ENCODE data around the gene PANK2. TPM values are rescaled to one million over a fixed set of nuclear protein-coding genes. Genes with fewer than 3 reads are reported as not detected.
"Not testable (repeated sequence)": the region's sequence is repeated elsewhere in the genome, so short reads cannot be mapped to it uniquely, and the experiment has no call there.

The PANK2 gene
- polyA plus RNA-seq, 1 donor, result 25.8 TPM

GRCh38 chr20:3901028-3901705, 12.0 kb downstream of the PANK2 start:
- DNase-seq (ENCODE audit: low read depth), result no peak

DNA sequence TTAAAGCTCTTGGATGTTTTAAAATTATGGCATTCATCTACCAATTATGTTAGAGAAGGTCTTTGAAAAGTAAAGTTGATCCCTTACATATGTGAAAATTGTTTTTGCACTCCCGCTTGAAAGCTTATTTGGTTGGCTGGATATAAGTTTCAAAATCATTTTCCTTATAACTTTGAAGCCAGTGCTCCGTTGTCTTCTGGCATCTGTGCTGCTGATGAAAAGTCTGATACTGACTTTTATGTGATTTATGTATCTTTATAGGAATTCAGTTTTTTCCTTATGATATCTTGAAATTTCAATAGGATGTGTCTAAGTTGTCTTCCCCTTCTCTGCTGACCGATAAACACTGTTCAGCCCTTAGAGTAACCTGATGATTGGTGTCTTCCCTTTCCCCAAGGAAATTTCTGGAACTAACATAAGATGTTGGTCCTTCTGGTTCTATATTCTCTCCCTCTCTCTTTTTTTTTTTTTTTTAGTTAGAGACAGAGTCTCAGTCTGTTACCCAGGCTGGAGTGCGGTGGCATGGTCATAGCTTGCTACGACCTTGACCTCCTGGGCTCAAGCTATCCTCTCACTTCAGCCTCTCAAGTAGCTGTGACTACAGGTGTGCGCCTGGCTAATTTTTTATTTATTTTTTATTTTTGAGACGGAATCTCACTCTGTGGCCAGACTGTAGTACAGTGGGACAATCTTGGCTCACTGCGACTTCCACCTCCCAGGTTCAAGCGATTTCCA, 12.7 kb downstream of the PANK2 start:
- no peak for DNase-seq (ENCODE audit: low read depth)

- DNase-seq (ENCODE audit: low read depth), result no peak
These were observed 13.3 kb downstream of the PANK2 start for GRCh38 chr20:3902446-3902845.

GRCh38 chr20:3904224-3904623, 15.0 kb downstream of the PANK2 start:
- no peak for DNase-seq (ENCODE audit: low read depth)

- no peak for DNase-seq (ENCODE audit: low read depth)
These were observed 15.7 kb downstream of the PANK2 start for GRCh38 chr20:3904857-3905256.

GRCh38 chr20:3906744-3907721, 17.8 kb downstream of the PANK2 start:
- not testable (repeated sequence) for DNase-seq (ENCODE audit: low read depth)

- no peak for DNase-seq (ENCODE audit: low read depth)
These were observed 19.5 kb downstream of the PANK2 start for GRCh38 chr20:3908667-3909066.

GRCh38 chr20:3909952-3910366, 20.8 kb downstream of the PANK2 start:
- DNase-seq (ENCODE audit: low read depth), result no peak

DNA sequence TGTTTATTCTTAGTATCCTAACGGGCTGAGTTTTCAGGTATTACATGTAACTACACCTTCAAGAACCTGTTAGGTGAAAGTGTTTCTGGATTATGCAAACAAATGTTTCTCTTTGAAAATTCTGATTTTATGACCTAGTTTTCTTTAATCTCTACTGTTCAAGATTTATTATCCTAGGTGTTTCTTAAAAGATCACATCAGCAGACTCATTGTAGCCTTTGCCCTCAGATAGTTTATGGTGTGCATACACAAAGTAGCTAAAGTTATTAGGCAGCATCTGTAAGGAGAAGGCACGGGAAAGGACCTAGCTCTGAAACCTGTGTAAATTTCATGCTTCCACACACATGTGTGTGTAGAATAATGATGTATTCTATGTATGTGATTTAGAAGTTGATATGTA, 21.7 kb downstream of the PANK2 start:
- DNase-seq (ENCODE audit: low read depth), result no peak

GRCh38 chr20:3911956-3912355, 22.8 kb downstream of the PANK2 start:
- DNase-seq (ENCODE audit: low read depth), result no peak

GRCh38 chr20:3914446-3914845, 25.3 kb downstream of the PANK2 start:
- DNase-seq (ENCODE audit: low read depth), result no peak

- no peak for DNase-seq (ENCODE audit: low read depth)
These were observed 26.5 kb downstream of the PANK2 start for GRCh38 chr20:3915691-3916090.

GRCh38 chr20:3916364-3916763, 27.2 kb downstream of the PANK2 start:
- DNase-seq (ENCODE audit: low read depth), result no peak

DNA sequence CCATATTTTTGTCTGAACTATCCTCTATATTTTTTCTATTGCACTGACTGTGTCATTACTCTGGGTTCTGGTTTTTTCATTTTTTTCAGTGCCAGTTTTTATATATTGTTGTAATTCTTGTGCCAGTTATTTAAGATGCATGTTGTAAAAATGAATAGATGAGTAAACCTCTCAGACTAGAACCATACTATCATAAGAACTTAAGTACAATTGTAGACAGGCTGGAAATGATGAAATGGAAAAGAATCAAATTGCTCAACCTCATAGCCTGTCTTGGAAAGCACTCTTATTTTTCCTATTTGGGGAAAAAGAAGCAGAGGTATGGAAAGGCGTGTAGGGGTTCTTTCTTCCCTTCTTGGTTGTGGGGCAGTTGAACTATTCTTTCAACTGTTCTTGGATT, 30.2 kb downstream of the PANK2 start:
- DNase-seq (ENCODE audit: low read depth), result no peak

DNA sequence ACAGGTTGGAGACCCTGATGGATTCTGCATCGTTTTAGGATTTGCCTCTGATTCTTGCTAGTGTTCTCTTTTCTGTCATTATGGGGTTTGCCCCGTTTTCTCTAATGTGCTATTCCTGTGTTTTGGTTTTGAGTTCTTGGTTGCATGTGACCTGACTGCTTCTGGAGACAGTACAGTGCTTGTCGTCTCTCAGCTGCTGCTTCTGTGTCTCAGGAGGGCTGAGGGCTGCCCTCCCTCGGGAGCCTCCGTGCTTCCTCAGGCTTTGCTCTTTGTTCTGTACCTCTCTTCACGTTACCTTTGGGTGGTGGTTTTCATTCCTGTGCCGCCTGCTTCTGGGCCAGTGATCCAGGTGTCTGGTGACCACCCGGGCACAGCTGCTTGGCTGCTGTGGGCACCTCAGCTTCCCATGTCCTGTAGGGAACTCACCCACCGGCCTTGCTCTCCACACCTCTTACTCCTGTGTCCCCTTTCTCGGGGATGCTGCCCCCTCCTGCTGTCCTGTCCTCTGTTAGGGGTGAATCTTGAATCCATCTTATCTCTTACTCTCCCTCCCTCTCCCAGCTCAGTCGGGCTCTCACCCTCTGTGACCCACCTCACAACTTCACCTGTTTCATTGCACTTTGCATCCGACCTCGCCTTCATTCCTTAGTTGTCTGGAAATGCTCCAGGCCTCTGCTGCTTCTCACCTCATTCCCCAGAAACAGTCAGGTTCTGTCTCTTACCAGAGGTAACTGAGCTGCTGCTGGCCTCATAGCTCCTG, 33.2 kb downstream of the PANK2 start:
- no peak for DNase-seq (ENCODE audit: low read depth)

GRCh38 chr20:3922983-3923339, 33.8 kb downstream of the PANK2 start:
- no peak for DNase-seq (ENCODE audit: low read depth)

- DNase-seq (ENCODE audit: low read depth), result no peak
These were observed 34.6 kb downstream of the PANK2 start for GRCh38 chr20:3923818-3924217.

DNA sequence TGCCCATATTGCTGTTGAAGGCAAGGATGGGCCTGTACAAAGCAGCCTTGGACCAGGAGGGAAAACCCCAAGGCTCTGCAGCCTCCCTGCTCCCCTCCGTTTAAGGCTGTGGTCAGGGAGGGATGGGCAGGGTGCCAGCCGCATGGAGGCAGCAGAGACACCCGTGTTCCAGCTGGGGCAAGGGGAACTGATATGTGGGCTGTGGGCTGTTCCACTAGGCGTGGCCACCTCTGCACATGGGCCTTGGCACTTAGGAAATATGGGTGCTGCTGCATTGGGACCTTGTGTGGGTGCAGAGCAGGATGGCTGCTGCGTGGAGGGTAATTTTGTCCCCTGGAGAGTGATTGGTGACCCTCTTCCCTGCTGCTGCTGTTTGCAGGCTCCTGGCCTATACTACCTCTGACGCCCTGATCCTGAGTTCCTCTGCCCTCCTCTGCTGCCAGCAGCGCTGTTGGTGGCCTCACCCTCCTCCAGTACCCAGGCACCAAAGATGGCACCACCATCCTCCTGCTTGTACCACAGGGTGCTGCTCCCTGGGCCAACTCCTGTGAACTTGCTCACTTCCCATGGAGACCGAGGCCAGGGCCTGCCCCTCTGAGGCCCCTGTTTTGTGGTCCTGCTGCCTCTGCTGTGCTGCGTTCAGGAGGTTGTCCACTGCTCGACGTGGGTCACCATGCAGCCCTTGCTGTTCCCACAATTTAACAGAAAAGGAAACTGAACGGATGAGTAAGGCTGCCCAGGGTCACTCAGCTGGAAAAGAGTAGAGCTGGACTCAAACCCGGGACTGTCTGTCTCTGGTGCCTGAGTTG, 35.3 kb downstream of the PANK2 start:
- DNase-seq (ENCODE audit: low read depth), result no peak

DNA sequence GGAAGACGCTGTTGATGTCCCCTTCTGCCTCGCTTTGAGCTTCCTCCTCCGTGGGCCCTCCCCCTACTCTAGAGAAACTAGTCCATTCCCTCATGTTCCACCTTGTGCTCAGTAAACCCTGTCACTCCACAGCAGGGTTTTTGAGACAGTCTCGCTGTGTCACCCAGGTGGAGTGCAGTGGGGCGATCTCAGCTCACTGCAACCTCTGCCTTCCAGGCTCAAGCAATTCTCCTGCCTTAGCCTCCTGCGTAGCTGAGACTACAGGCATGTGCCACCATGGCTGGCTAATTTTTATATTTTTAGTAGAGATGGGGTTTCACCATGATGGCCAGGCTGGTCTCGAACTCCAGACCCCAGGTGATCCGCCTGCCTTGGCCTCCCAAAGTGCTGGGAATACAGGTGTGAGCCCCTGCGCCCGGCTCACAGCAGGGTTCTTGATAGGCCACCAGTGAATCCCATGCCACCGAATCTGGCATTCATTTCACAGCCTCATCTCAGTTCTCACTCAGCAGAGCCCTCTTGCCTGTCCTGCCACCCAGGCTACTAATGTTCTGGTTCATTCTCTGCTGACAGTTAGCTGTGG, 36.0 kb downstream of the PANK2 start:
- no peak for DNase-seq (ENCODE audit: low read depth)

- no peak for DNase-seq (ENCODE audit: low read depth)
These were observed 36.9 kb downstream of the PANK2 start for GRCh38 chr20:3925899-3926638.

All from forelimb muscle (tissue), 1 donor.